Inflammatory macrophage treated with lipopolysaccharide for 1 hour (primary cell): ENCODE measurements around the gene PRDM10.
"Not testable (repeated sequence)": the region's sequence is repeated elsewhere in the genome, so short reads cannot be mapped to it uniquely, and the experiment has no call there.

Experiments
- DNase-seq, 2 donors: peaks; one replicate each; pipeline ENCODE4 v3.0.0-alpha.2; 2020 to 2022

PRDM10 gene

GRCh38 chr11:129885381-129885780 lies 117.3 kb downstream of the PRDM10 start:
- no peak for DNase-seq

DNA sequence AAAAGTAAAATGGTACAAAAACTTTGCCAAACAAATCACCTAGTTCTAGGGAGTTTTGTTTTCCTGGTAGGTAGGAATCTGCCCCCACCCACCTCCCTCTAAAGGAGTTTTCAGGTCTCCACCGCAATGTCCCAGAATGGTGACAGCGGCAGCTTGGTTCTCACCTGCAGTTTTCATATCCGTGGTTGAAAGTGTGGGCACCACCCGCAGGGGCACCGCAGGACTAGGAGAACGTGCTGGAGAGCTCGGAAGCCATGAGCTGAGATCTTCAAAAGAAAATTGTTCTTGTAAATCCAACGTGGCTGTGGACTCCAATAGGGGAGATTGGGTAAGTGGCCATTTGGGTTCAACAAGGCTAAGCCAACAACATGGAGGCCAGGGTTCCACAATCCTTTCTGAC lies 118.1 kb downstream of the PRDM10 start:
- no peak for DNase-seq

DNA sequence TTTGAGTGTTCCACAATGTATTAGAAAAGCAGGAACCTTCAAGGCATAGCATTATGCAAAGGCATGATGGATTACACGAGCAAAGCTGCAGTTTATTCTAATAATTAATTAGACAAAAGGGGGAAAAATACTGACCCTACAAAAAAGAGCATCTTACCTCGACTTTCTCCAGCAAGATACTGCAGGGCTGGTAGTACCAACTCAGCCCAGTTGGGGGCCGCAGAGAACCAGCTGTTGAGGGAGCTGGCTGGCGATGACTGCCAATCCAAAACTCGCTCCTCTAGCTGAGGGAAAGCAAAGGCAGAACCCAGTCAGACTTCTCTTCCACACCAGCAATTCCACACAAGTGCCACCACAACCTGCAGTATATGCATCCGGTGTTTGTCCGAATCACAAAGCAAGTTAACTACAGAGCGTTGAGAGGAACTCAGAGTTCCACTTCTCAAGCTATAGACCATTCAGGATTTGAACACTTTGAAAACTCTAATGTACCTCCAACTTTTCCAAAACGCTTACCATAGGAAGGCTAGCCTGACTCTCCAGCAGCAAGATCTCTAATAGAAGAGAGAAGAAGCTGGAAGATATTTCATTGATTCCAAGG lies 121.0 kb downstream of the PRDM10 start:
- DNase-seq = peak in 1 of 2 donors; percentile 48

DNA sequence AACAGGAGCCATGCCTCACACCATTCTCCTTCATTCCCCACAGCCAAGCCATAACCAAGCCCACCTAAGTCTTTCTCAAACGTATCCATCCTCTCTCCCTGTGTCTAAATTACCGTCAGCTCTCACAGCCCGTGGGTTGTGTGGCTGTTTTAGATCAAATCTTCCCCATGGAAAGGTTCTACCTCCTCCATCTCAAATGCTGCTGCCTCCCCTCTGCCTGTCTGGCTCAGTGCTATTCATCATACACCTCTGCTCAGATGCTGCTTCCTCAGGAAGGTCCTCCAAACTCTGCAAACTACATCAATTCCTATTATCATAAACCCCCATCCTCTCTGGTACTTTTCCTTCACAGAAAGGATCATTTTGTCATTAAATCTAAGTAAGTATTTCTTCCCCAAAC lies 122.3 kb downstream of the PRDM10 start:
- no peak for DNase-seq

GRCh38 chr11:129871914-129872313 lies 130.7 kb downstream of the PRDM10 start:
- DNase-seq = no peak

DNA sequence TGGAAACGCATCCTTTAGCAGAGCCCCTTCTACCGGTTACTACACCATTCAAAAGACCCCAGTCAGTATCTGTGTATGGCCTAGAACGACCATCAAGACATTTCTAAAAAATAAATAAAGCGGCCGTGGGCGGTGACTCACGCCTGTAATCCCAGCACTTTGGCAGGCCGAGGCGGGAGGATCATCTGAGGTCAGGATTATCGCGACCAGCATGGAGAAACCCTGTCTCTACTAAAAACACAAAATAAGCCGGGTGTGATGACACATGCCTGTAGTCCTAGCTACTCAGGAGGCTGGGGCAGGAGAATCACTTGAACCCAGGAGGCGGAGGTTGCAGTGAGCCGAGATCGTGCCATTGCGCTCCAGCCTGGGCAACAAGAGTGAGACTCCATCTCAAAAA lies 134.0 kb downstream of the PRDM10 start:
- not testable (repeated sequence) for DNase-seq

DNA sequence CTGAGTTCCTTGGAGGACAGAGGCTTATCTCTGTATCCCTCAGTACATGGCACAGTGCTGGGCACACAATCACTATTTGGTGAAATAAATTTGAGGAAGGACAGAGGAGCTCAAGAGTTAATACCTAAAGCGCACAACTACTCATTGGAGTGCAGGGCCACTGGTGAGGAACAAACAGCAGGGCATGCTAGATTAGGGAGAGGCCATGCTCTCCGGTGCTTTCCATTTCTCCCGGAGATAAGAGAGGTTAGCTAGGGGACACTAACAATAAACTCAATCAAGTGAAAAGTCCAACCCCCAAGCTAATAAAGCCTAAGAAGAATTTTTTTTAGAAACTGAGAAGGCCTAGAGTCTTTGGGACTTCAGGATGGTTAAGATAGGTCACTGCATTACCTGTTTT lies 136.3 kb downstream of the PRDM10 start:
- DNase-seq = no peak

GRCh38 chr11:129865701-129866100 lies 136.9 kb downstream of the PRDM10 start:
- DNase-seq = no peak

DNA sequence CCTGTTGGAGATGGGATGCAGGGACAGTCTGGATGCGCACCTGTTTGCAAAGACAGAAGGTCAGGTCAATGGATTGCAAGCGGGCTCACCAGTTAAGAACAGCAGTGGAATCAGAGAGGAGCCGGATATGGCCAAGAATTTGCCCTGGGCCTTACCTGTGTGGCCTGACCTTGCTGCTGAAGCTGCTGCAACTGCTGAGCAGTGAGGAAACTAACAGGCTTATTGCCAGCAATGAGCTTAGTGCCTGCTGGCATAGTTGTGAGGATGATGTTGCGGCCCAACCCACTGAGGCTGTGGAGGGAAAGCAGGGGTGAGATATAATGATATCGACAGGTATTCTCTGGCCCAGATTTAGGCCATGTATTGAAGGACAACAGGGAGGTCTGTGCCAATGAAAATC lies 137.8 kb downstream of the PRDM10 start:
- no peak for DNase-seq

GRCh38 chr11:129861702-129862522 lies 140.7 kb downstream of the PRDM10 start:
- DNase-seq = no peak

GRCh38 chr11:129856036-129856435 lies 146.6 kb downstream of the PRDM10 start:
- DNase-seq = no peak

DNA sequence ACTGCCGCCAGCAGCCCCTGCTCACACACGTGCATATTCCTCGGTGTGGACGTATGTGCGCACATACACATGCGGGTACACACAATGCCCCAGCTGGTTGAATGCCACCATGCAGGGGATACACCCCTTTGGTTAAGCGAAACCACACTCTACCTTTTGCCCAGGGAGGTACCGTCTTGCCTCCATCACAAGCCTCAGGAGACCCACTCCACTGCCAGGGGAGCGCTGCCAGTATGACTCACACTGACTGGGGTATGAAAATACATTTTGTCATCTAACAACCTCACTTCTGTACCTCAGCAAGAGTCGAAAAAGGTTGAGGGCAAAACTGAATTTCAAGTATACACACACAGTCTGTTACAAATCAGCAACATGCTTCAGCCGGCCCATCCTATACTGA lies 147.5 kb downstream of the PRDM10 start:
- no peak for DNase-seq

DNA sequence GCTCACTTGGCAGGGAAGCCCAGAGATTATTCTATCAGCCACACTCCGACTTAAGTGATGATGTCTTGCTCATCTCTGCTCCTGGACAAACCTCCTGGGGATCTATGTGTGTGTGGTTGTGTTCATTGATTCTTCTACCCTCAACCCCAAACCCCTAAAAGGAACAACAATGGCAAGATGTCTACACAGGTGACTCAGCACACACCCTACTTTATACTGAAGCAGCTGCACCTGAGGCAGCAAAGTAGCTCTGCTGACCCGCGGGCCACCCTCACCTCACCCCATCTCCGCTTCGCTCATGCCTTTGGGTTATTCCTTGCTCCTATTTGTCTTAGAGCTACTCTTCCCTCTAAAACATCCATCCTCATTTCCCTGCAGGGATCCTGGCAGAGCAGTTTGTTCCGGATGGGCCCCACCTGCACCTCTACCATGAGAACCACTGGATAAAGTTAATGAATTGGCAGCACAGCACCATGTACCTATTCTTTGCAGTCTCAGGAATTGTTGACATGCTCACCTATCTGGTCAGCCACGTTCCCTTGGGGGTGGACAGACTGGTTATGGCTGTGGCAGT lies 148.3 kb downstream of the PRDM10 start:
- no peak for DNase-seq

DNA sequence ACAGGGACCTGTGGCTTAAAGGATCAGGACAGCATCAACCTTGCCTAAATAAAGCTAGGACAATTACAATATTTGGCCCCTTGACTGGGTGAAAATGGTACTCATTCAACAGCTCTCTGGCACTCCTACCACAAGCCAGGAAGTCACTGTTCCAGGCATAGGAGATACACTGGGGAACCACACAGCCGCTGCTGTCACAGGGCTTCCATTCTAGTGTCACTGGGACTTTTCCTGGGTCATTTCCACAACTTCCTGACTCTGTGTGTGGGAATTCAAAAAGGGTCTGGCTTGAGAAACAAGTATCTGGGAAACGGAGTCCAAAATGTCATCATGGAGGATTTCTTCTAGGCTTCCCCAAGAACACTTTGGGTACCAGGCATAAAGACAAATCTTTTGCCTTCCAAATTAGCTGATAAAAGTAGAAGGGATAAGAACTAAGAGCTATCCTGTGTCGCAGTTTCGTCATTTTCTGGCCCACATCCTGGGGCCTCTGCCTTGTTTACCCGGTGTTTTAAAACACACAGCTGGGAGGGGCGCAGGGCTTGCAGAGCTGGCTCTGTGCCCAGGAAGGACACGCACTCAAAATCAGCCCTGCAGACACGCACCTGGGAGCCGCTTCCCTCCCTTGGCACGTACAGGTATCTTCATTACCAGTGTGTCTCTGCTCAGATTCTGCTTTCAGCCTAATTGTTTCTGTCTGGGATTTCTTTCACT lies 149.0 kb downstream of the PRDM10 start:
- peak in 1 of 2 donors; percentile 55 for DNase-seq

DNA sequence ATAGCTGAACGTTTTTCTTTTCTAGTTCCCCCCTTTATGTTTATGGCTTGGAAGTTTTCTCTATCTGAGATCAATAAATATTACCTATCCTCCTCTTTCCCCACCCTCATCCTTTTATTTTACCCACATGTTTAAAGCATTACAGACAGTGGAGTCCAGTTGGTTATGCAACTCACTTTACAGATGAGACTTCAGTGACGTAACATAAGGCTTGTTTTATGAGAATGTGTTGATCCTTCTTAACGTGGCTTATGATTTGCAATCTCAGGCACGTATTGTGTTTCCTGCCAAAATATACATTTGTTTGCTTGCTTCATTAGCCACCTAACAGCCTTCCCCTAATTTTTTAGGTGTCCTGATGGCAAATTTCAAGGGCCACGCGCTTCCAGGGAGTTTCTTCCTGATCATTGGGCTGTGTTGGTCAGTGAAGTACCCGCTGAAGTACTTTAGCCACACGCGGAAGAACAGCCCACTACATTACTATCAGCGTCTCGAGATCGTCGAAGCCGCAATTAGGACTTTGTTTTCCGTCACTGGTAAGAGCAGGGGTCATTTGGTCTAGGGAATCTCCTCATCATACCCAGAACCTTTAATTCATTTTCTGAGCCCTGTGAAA lies 150.4 kb downstream of the PRDM10 start:
- DNase-seq = no peak
